ENCODE measurements around the gene SWSAP1. TPM values are rescaled to one million over a fixed set of nuclear protein-coding genes. Genes with fewer than 3 reads are reported as not detected.
"Not testable (repeated sequence)": the region's sequence is repeated elsewhere in the genome, so short reads cannot be mapped to it uniquely, and the experiment has no call there.

The SWSAP1 gene
- total RNA-seq, 6 experiments from 2014 or later = 1.4 to 2.7 (median 2.3) TPM

- peak overlapping the region; percentile 62 to 80 (median 64) for H3K4me3 ChIP-seq
- peaks cover 0 to 26% (median 6%) of the 10 kb centered on the region in 4 donors for H3K4me1 ChIP-seq
- no peak for TF ChIP-seq POLR2A (IDR thresholded peaks at IDR 0.05)
- TF ChIP-seq, protein P1, sequence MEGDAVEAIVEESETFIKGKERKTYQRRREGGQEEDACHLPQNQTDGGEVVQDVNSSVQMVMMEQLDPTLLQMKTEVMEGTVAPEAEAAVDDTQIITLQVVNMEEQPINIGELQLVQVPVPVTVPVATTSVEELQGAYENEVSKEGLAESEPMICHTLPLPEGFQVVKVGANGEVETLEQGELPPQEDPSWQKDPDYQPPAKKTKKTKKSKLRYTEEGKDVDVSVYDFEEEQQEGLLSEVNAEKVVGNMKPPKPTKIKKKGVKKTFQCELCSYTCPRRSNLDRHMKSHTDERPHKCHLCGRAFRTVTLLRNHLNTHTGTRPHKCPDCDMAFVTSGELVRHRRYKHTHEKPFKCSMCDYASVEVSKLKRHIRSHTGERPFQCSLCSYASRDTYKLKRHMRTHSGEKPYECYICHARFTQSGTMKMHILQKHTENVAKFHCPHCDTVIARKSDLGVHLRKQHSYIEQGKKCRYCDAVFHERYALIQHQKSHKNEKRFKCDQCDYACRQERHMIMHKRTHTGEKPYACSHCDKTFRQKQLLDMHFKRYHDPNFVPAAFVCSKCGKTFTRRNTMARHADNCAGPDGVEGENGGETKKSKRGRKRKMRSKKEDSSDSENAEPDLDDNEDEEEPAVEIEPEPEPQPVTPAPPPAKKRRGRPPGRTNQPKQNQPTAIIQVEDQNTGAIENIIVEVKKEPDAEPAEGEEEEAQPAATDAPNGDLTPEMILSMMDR (IDR thresholded peaks at IDR 0.05) = no peak
- no peaks in the 10 kb centered on the region for H3K27me3 ChIP-seq
- no peaks in the 10 kb centered on the region for H3K9me3 ChIP-seq
- WGBS (ENCODE audit: insufficient coverage, low coverage, low lambda C conversion rate, missing lambda C conversion rate) = 13% methylated on average over 6 of the region's 15 CpGs
- peaks cover 0 to 10% (median 2%) of the 10 kb centered on the region in 4 donors for H3K36me3 ChIP-seq
- peak in 2 of 3 donors; percentile 58 to 80 for DNase-seq
- peak overlapping the region in 2 of 3 donors; percentile 58 to 77 for H3K27ac ChIP-seq
- intact Hi-C loops (cut with DNase I) = no loop called here
- ATAC-seq = peak in 3 of 4 donors; percentile 6 to 22 (median 19)
Observed at GRCh38 chr19:11345122-11345803, 29.2 kb upstream of the SWSAP1 start.

GRCh38 chr19:11346104-11346940 lies 28.1 kb upstream of the SWSAP1 start, which contains the start of the genes CCDC159 and TMEM205:
Gene CCDC159 (plus strand): TSS chr19:11346519. CDS start chr19:11346607, 88 bp downstream.
Gene TMEM205 (minus strand): TSS chr19:11346268. CDS start chr19:11345619, 649 bp downstream.
- ATAC-seq (peak; percentile 88 to 94 (median 92)), DNase-seq (peak; percentile 98 to 99 (median 99))
- no peaks in the 10 kb centered on the region for H3K9me3 ChIP-seq
- no peaks in the 10 kb centered on the region for H3K27me3 ChIP-seq
- H3K27ac ChIP-seq = peak within 1 kb of the TSS; percentile 58 to 77 (median 68)
- WGBS (ENCODE audit: insufficient coverage, low coverage, low lambda C conversion rate, missing lambda C conversion rate) = under 1% methylated on average over 19 of the region's 50 CpGs
- intact Hi-C loops (cut with DNase I) = no loop called here
- H3K4me3 ChIP-seq = peak within 1 kb of the TSS; percentile 62 to 80 (median 64)
- TF ChIP-seq, protein P1 (IDR thresholded peaks at IDR 0.05) = no peak
- TF ChIP-seq POLR2A (IDR thresholded peaks at IDR 0.05) = peak; percentile 83
- peaks cover 0 to 26% (median 6%) of the 10 kb centered on the region in 4 donors for H3K4me1 ChIP-seq
- peaks cover 0 to 10% (median 2%) of the 10 kb centered on the region in 4 donors for H3K36me3 ChIP-seq

- H3K27me3 ChIP-seq = no peaks in the 10 kb centered on the region
- TF ChIP-seq POLR2A (IDR thresholded peaks at IDR 0.05) = no peak
- TF ChIP-seq, protein P1 (IDR thresholded peaks at IDR 0.05) = no peak
- no peaks in the 10 kb centered on the region for H3K9me3 ChIP-seq
- WGBS (ENCODE audit: insufficient coverage, low coverage, low lambda C conversion rate, missing lambda C conversion rate) = 73% methylated on average over 3 of the region's 7 CpGs
- no peak for ATAC-seq
- H3K4me3 ChIP-seq = no peak overlapping the region
- intact Hi-C loops (cut with DNase I) = no loop called here
- no peak overlapping the region for H3K27ac ChIP-seq
- peaks cover 0 to 4% (median 0%) of the 10 kb centered on the region in 4 donors for H3K36me3 ChIP-seq
- DNase-seq = no peak
- peaks cover 0 to 26% (median 6%) of the 10 kb centered on the region in 4 donors for H3K4me1 ChIP-seq
Observed at GRCh38 chr19:11347546-11348039, 26.9 kb upstream of the SWSAP1 start.

- ATAC-seq (no peak), DNase-seq (no peak)
- no peaks in the 10 kb centered on the region for H3K27me3 ChIP-seq
- WGBS (ENCODE audit: insufficient coverage, low coverage, low lambda C conversion rate, missing lambda C conversion rate) = 88% methylated on average over 2 of the region's 4 CpGs
- H3K36me3 ChIP-seq = no peaks in the 10 kb centered on the region
- peaks cover 0 to 18% (median 1%) of the 10 kb centered on the region in 4 donors for H3K4me1 ChIP-seq
- intact Hi-C loops (cut with DNase I) = no loop called here
- TF ChIP-seq POLR2A (IDR thresholded peaks at IDR 0.05) = no peak
- TF ChIP-seq, protein P1 (IDR thresholded peaks at IDR 0.05) = no peak
- no peak overlapping the region for H3K27ac ChIP-seq
- H3K9me3 ChIP-seq = no peaks in the 10 kb centered on the region
- no peak overlapping the region for H3K4me3 ChIP-seq
Observed at GRCh38 chr19:11349171-11349570, 25.3 kb upstream of the SWSAP1 start.

DNA sequence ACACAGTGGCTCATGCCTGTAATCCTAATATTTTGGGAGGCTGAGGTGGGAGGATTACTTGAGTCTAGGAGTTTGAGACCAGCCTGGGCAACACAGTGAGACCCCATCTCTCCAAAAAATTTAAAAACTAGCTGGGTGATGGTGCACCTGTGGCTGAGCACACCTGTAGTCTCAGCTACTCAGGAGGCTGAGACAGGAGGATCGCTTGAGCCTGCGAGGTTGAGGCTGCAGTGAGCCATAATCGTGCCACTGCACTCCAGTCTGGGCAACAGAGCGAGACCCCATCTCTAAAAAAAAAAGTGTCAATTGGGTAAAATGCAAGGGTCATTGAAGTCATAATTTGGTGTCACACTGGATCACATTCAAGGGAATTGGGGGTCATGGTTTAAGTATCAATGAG lies 20.4 kb upstream of the SWSAP1 start:
- H3K4me1 ChIP-seq; H3K27me3 ChIP-seq; DNase-seq; H3K4me3 ChIP-seq; H3K27ac ChIP-seq; intact Hi-C loops (cut with DNase I); ATAC-seq; H3K36me3 ChIP-seq; H3K9me3 ChIP-seq: not testable (repeated sequence)
- WGBS (ENCODE audit: insufficient coverage, low coverage, low lambda C conversion rate, missing lambda C conversion rate) = 100% methylated on average over 4 of the region's 4 CpGs
